Thoracic aorta endothelial cell (primary cell): ENCODE measurements around the gene RPP21. TPM values are rescaled to one million over a fixed set of nuclear protein-coding genes. Genes with fewer than 3 reads are reported as not detected.

Experiments used
- small RNA-seq: library from RNA; depleted of rRNA; stranded (forward); fragments of <200 nt; gene quantifications from one replicate; pipeline ENCODE3, GENCODE V24; 2012
- total RNA-seq: library from RNA; depleted of rRNA; stranded (reverse); fragments of >200 nt; gene quantifications from 2 replicates; pipeline ENCODE4 v1.2.3, GENCODE V29; 2012

Gene RPP21
- total RNA-seq, result 24.9 and 25.4 TPM in 2 replicates

GRCh38 chr6:30344868-30345671 lies at the start of gene RPP21:
Gene RPP21, plus strand, starts transcription at chr6:30345156. Its CDS starts 16 bp downstream, at chr6:30345172.

GRCh38 chr6:30326526-30327231 lies 18.3 kb upstream of the RPP21 start, which contains the start of gene TRIM39:
Gene TRIM39, plus strand, starts transcription at chr6:30326927. Its CDS starts 2,391 bp downstream, at chr6:30329318.

Small RNA genes within 50 kb of the gene (small RNA-seq; reads per million reads assigned to genes)
- not detected for gene HLA-N

Other genes starting within 250 kb of the RPP21 start
- gene TRIM31, start 232.1 kb upstream of the RPP21 start, total RNA-seq, result not detected in 2 replicates
- not detected in 2 replicates for gene TRIM40, start 209.0 kb upstream of the RPP21 start, total RNA-seq
- not detected in 2 replicates for gene TRIM10, start 183.9 kb upstream of the RPP21 start, total RNA-seq
- not detected in 2 replicates for gene TRIM15, start 181.6 kb upstream of the RPP21 start, total RNA-seq
- 30.2 and 33.9 TPM in 2 replicates for gene TRIM26, start 131.8 kb upstream of the RPP21 start, total RNA-seq
- 8.9 and 11.4 TPM in 2 replicates for gene TRIM39, start 18.2 kb upstream of the RPP21 start, total RNA-seq
- 395 and 418 TPM in 2 replicates for gene HLA-E, start 144.4 kb downstream of the RPP21 start, total RNA-seq
- 37.1 and 42.9 TPM in 2 replicates for gene GNL1, start 211.3 kb downstream of the RPP21 start, total RNA-seq
- 9.3 and 10.2 TPM in 2 replicates for gene PRR3, start 212.1 kb downstream of the RPP21 start, total RNA-seq
- gene ABCF1, start 226.3 kb downstream of the RPP21 start, total RNA-seq, result 44.9 and 53.9 TPM in 2 replicates